HepG2 (cell line): ENCODE data around the gene KLF9. TPM values are rescaled to one million over a fixed set of nuclear protein-coding genes. Genes with fewer than 3 reads are reported as not detected.

Experiments used
- FOXA3 ChIP-seq: IDR thresholded peaks from 2 replicates; pipeline ENCODE4 v1.6.1; 2016; ENCODE audit warnings: missing genetic modification reagents, missing compliant biosample characterization
- HES4 ChIP-seq: sonication (generic); formaldehyde crosslinking; IDR thresholded peaks from 2 replicates; pipeline ENCODE4 v1.9.0; 2021; ENCODE audit warnings: mild to moderate bottlenecking, missing genetic modification reagents, borderline replicate concordance
- HMG20A ChIP-seq: IDR thresholded peaks from 2 replicates; pipeline ENCODE4 v1.6.1; 2016; ENCODE audit warnings: borderline replicate concordance
- HNRNPK ChIP-seq: fragments of 200-400 bp; formaldehyde crosslinking; IDR thresholded peaks from 2 replicates; pipeline ENCODE4 v1.6.1; 2018; ENCODE audit warnings: low read length, low read depth, moderate library complexity, mild to moderate bottlenecking; ENCODE audit not compliant: poor library complexity, severe bottlenecking
- IRF9 ChIP-seq: sonication (generic); formaldehyde crosslinking; IDR thresholded peaks from 2 replicates; pipeline ENCODE4 v1.8.0; 2022; ENCODE audit warnings: missing genetic modification reagents, mild to moderate bottlenecking, borderline replicate concordance
- MED1 ChIP-seq: sonication (generic); formaldehyde crosslinking; IDR thresholded peaks from 2 replicates; pipeline ENCODE4 v1.4.0; 2020; ENCODE audit warnings: missing genetic modification reagents
- MLX ChIP-seq: IDR thresholded peaks from 2 replicates; pipeline ENCODE4 v1.6.1; 2016
- NFKB2 ChIP-seq: sonication (generic); formaldehyde crosslinking; IDR thresholded peaks from 2 replicates; pipeline ENCODE4 v1.4.0; 2020; ENCODE audit warnings: missing genetic modification reagents, borderline replicate concordance
- NFKBIZ ChIP-seq: IDR thresholded peaks from 2 replicates; pipeline ENCODE4 v1.6.1; 2018; ENCODE audit warnings: missing genetic modification reagents, missing compliant biosample characterization
- PATZ1 ChIP-seq: sonication (generic); formaldehyde crosslinking; IDR thresholded peaks from 2 replicates; pipeline ENCODE4 v1.4.0; 2020; ENCODE audit warnings: missing genetic modification reagents
- SALL1 ChIP-seq: sonication (generic); formaldehyde crosslinking; IDR thresholded peaks from 2 replicates; pipeline ENCODE4 v1.8.0; 2022; ENCODE audit warnings: mild to moderate bottlenecking, missing genetic modification reagents
- SOX13 ChIP-seq, 3 experiments: fragments of 450-650 bp in 1 of 3; sonication (generic) in 1 of 3; formaldehyde crosslinking in 1 of 3; IDR thresholded peaks in 2 of 3; conservative IDR thresholded peaks in 1 of 3; 2 replicates each; pipeline versions ENCODE4 v1.5.0 to v1.6.1; 2016 to 2020; ENCODE audit warnings: antibody characterized with exemption in 1 of 3, mild to moderate bottlenecking in 1 of 3, missing compliant biosample characterization in 1 of 3, missing genetic modification reagents in 1 of 3, moderate library complexity in 1 of 3
- THAP11 ChIP-seq: IDR thresholded peaks from 2 replicates; pipeline ENCODE4 v1.6.1; 2016; ENCODE audit warnings: missing biosample characterization, missing genetic modification reagents
- U2AF2 ChIP-seq: fragments of 200-400 bp; formaldehyde crosslinking; IDR thresholded peaks from 2 replicates; pipeline ENCODE4 v1.6.1; 2017; ENCODE audit warnings: low read depth, mild to moderate bottlenecking, low read length
- ZGPAT ChIP-seq: IDR thresholded peaks from 2 replicates; pipeline ENCODE4 v1.6.1; 2016; ENCODE audit warnings: mild to moderate bottlenecking
- ZNF770 ChIP-seq: sonication (generic); formaldehyde crosslinking; IDR thresholded peaks from 2 replicates; pipeline ENCODE4 v1.5.0; 2020; ENCODE audit warnings: mild to moderate bottlenecking, missing genetic modification reagents
- polyA plus RNA-seq, 8 experiments: library from polyadenylated mRNA; depleted of rRNA in 3 of 8; stranded (reverse) in 7 of 8; unstranded in 1 of 8; fragments of >200 nt; fragmentation: Illumina TruSeq in 4 of 8; extraction: Trizol in 4 of 8; gene quantifications; 2 replicates each; pipeline versions ENCODE4 v1.2.1 to v1.2.3, GENCODE V29; 2011 to 2016; ENCODE audit warnings: low read depth in 4 of 8, missing spikeins in 1 of 8, mixed read lengths in 1 of 8; ENCODE audit not compliant: insufficient read depth in 1 of 8
- total RNA-seq, 5 experiments: library from RNA; depleted of rRNA; stranded (reverse); fragments of >200 nt; fragmentation: Illumina TruSeq; extraction: Trizol; gene quantifications; 2 replicates each; pipeline ENCODE4 v1.2.3, GENCODE V29; 2016; ENCODE audit warnings: low read depth in 1 of 5

Gene KLF9
- total and polyA plus RNA-seq, 2 of the 13 experiments (the other 11 are each of a cell fraction or from before 2014, with no cell fraction given), result 5.7 to 7.2 TPM

- 0 out of 2 replicates have a peak, but pooled peaks have one; percentile 15 for TF ChIP-seq ZNF770 (CRISPR knock-in tag)
- peak; percentile 16; the same call in 1 of the 2 replicates for TF ChIP-seq THAP11 (CRISPR knock-in tag)
- peak; percentile 50; the same call in 1 of the 2 replicates for TF ChIP-seq NFKB2 (CRISPR knock-in tag)
- TF ChIP-seq U2AF2, result no peak
- 0 out of 2 replicates have a peak, but pooled peaks have one; percentile 13 for TF ChIP-seq HMG20A (CRISPR knock-in tag)
- peak; percentile 23; the same call in 1 of the 2 replicates for TF ChIP-seq IRF9 (CRISPR knock-in tag)
- TF ChIP-seq HNRNPK, result peak; percentile 99
- TF ChIP-seq PATZ1, result peak; percentile 95
- 0 out of 2 replicates have a peak, but pooled peaks have one; percentile 1 for TF ChIP-seq ZGPAT (CRISPR knock-in tag)
- TF ChIP-seq HES4 (CRISPR knock-in tag), result 0 out of 2 replicates have a peak, but pooled peaks have one; percentile 15
- TF ChIP-seq NFKBIZ, result peak; percentile 39; the same call in 1 of the 2 replicates
- peak; percentile 71 for TF ChIP-seq FOXA3 (CRISPR knock-in tag)
- TF ChIP-seq SOX13 (IDR thresholded peaks at IDR 0.05), result peak; percentile 93
- peak; percentile 64 to 89; a peak in 2 of 4 replicates for TF ChIP-seq SOX13 (CRISPR knock-in tag; conservative IDR thresholded peaks at IDR 0.05 in 1 of 2, IDR thresholded peaks at IDR 0.05 in 1 of 2)
- peak; percentile 75 for TF ChIP-seq SALL1 (CRISPR knock-in tag)
- peak; percentile 83 for TF ChIP-seq MED1 (CRISPR knock-in tag)
- peak; percentile 30; the same call in 1 of the 2 replicates for TF ChIP-seq MLX (CRISPR knock-in tag)
These were observed 5.3 kb upstream of the KLF9 start (continued) for GRCh38 chr9:70419556-70420440.
